Hematopoietic multipotent progenitor cell treated with erythropoietin and hydrocortisone succinate and interleukin-3 and kit ligand, for 4 days (in vitro differentiated cells): Measurements from ENCODE around the gene RASGRP4.
"Not testable (repeated sequence)": the region's sequence is repeated elsewhere in the genome, so short reads cannot be mapped to it uniquely, and the experiment has no call there.

Experiments used
- DNase-seq: peaks from one replicate; pipeline ENCODE4 v3.0.0-alpha.2; 2015

RASGRP4 gene

GRCh38 chr19:38362946-38363688 is 62.9 kb downstream of the RASGRP4 start:
- not testable (repeated sequence) for DNase-seq

GRCh38 chr19:38362076-38362945 is 63.7 kb downstream of the RASGRP4 start:
- DNase-seq = peak; percentile 88

GRCh38 chr19:38361633-38362075 is 64.4 kb downstream of the RASGRP4 start:
- peak; percentile 93 for DNase-seq

DNA sequence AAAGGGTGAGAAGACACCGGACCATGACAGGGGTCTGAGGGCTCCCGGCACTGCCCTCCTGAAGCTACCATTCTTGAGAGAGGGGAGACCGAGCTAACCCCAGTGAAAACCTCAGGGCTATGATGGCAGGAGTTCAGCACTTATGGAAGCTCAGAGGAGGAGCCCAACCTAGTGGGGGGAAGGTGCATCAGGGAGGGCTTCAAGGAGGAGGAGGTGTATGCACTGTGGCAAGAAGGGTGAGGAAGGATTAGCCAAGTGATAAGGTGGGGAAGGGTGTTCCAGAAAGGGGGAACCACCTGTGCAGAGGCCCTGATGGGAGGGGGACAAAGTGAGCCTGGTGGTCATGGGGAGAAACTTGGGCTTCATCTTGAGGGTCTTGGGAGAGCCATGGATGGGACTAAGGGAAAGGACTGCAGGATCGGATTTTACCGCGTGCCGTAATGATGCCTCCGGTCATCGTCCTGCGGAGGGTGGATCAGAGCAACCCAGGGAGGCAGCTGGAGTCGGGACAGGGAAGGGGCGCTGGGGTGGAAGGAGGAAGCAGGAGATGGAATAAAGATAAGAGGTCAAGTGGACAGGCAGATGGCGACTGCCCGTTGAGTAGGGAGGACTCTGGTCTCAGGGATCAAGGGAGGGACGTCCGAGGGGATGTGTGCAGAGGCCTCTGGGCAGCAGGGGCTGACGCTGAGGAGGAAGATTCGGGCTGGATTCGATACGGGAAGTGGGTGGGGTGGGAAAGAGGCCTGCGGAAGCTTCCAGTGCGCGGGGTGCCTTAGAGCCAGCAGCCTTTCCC is 65.0 kb downstream of the RASGRP4 start:
- DNase-seq = no peak

GRCh38 chr19:38360351-38360750 is 65.7 kb downstream of the RASGRP4 start:
- no peak for DNase-seq

DNA sequence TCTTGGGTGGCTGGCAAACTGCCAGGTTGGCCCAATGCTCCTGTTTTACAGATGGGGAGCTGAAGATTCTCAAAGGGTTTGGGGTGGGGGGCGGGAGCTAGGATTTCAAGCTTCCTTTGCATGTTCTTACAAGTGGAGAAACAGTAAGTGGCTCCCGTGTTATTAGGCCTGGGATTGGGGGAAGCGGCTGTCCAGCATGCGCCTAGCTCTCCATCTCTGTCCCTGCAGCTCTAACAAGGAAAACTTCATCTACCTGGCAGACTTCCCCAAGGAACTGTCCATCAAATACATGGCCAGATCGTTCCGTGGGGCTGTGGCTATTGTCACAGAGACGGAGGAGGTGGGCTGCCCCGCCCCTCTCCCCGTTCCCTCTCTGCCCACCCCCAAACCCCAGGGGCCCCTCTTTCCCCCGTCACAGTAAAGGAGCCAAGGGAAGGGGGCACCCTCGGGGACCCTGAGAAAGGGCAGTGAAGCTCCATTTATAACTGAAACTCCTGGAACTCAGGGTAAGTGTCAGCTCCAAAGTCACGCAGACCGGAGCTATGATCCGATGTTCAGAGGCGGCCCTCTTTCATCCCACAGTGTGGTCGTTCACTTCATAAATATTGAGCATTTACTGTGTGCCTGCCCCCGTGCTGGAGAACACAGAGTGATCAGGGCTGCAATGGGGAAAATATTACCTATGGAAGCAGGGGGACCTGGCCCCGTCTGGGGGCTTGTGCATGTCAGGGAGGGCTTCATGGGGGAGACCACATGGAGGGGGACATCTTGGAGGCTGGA is 66.6 kb downstream of the RASGRP4 start:
- DNase-seq = no peak
